HG03457 (cell line): ENCODE data around the gene DXO.
"Not testable (repeated sequence)": the region's sequence is repeated elsewhere in the genome, so short reads cannot be mapped to it uniquely, and the experiment has no call there.

Experiments used
- ATAC-seq: cut with Tn5 transposase; IDR thresholded peaks from one replicate; pipeline ENCODE4 v1.9.1; 2021; ENCODE audit warnings: moderate number of reproducible peaks; ENCODE audit not compliant: unreplicated experiment

The DXO gene

DNA sequence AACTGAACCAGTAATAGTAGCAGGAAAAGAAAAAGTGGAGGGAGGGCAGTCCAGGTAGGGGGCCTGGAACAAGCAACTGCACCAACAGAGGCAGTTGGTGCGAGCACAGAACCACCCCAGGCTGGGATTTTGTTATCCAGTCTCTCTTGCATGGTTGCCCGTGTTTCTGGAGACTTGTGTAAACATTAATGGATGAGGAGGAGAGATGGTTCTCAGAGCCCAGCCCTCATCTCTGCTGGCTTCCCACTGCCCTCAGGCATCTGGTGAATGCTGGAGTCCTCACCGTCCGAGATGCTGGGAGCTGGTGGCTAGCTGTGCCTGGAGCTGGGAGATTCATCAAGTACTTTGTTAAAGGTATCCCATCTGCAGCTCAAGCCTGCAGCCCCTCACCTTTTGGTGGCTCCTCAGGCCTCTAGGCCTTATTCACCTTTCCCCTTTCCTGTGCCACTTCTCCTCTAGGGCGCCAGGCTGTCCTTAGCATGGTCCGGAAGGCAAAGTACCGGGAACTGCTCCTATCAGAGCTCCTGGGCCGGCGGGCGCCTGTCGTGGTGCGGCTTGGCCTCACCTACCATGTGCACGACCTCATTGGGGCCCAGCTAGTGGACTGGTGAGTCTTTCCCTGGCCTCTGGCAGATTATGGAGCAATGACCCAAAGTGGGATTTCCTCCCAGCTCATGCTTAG lies 8.4 kb upstream of the DXO start:
- ATAC-seq, result not testable (repeated sequence)

DNA sequence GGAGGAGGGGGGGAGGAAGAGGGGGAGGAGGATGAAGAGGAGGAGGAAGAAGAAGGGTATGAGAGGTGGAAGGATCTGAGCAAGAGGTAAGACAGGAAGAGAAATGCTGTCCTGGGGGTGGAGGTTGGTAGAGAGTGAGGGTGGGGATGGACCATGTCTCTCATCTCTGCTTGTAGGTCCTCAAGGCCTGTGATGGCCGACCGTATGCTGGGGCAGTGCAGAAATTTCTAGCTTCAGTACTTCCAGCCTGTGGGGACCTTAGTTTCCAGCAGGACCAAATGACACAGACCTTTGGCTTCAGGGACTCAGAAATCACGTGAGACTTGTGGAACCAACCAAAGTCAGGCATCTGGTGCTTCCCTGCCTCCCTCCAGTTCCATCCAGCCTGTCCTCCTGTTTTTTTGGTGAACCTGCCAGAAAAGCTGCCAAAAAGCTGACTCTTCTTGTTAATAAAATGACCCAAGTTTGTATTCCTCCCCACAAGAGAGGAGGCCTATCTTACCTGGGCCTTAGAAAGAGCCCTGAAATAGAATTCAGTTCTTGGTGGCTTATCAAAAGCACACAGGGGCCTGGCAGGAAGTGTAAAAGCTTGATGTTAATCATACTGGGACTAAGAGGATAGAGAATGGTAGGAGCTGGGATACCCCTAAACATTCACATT lies 7.4 kb upstream of the DXO start:
- ATAC-seq, result no peak

DNA sequence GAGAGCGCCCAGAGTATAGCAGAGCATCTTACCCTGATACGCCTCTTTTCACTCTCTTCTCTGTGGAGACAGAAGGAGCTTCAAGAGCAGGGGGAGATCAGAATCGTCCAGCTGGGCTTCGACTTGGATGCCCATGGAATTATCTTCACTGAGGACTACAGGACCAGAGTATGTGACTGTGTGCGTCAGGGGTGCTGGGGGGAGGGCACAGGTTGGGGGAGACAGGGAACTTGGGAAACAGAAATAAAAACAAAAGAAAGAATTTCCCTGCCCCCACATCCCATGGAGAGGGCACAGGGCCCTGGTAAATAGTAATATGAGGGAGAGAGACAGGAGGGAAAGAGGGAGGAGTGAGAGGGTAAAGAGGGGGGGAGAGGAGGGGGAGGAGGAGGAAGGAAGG lies 6.9 kb upstream of the DXO start:
- no peak for ATAC-seq

DNA sequence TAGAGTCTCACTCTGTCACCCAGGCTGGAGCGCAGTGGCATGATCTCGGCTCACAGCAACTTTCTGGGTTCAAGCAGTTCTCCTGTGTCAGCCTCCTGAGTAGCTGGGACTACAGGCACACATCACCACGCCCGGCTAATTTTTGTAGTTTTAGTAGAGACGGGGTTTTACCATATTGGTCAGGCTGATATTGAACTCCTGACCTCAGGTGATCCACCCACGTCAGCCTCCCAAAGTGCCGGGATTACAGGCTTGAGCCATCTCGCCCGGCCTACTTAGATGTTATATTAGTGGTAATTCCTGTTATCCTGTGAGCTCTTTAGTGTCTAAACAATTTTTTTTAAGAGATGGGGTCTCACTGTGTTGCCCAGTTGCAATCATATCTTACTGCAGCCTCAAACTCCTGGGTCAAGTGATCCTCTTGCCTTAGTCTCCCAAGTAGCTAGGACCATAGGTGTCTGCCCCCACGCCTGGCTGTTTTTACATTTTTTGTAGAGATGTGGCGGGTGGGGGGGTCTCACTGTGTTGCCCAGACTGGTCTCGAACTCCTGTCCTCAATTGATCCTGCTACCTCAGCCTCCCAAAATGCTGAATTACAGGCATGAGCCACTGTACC lies 6.0 kb upstream of the DXO start:
- ATAC-seq, result no peak

DNA sequence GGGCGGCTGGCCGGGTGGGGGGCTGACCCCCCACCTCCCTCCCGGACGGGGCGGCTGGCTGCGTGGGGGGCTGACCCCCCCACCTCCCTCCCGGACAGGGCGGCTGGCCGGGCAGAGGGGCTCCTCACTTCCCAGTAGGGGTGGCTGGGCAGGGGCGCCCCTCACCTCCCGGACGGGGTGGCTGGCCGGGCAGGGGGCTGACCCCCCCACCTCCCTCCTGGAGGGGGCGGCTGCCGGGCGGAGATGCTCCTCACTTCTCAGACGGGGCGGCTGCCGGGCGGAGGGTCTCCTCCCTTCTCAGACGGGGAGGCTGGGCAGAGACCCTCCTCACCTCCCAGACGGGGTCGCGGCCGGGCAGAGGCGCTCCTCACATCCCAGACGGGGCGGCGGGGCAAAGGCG lies 4.1 kb upstream of the DXO start:
- ATAC-seq, result not testable (repeated sequence)

DNA sequence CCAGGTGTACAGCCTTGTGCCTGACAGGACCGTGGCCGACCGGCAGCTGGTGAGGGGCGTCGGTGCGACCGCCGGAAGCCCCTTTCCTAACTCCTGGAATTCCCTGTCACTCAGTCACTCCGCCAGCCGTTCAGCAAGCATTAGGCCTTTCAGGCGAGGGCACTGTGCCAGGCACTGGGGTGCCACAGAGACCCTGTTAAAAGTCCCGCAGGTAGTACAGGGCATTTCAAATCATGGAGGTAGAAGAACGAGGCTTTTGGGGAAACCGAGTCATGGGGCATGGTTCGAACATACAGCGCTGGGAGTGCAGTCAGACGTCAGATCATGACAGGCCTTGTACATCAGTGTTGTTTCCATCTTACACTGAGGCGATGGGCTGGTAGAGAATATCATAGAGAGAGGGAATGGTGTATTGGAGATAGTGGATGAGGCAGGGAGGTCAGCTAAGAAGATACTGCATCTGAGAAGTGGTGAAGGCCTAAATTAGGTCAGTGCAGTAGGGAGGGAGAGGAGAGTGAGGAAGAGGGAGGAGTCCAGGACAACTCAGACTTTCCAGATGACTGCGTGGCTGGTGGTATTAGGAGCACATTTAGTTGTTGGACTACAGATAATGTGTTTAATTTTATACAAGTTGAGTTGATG lies 892 bp upstream of the DXO start:
- ATAC-seq, result peak; percentile 2

DNA sequence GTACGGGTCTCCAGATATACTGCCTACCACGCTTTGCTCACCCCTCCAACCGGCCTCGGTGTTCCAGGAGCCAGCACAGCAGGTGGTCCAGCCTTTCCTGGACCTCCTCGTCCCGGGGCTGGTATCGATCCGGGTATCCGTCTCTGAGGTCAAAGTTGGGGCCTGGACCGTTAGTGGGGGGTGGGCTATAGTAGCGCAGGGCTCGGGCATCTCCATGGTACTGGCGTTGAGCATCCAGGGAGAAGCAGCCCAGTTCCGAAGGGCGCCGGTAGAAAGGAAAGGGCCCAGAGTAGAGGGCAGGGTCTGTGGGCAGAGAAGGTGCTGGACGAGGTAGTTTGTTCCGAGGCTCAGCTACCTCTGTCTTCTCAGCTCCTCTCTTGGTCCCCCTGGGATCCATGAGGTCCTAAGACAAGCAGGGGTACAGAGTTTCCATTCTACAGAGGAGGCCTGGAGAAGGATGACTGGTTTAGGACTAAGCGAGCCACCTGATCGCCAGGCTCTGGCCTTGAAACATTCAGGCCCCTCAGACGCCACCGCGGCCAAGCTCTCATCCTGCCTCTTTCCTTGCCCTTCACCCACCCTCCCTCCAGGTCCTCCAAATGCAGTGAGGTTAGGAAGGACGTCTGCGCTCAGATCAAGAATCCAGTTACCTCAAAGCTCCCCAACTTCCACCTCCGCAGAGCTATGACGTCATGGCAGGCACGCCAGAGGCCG lies 502 bp downstream of the DXO start:
- ATAC-seq, result no peak

DNA sequence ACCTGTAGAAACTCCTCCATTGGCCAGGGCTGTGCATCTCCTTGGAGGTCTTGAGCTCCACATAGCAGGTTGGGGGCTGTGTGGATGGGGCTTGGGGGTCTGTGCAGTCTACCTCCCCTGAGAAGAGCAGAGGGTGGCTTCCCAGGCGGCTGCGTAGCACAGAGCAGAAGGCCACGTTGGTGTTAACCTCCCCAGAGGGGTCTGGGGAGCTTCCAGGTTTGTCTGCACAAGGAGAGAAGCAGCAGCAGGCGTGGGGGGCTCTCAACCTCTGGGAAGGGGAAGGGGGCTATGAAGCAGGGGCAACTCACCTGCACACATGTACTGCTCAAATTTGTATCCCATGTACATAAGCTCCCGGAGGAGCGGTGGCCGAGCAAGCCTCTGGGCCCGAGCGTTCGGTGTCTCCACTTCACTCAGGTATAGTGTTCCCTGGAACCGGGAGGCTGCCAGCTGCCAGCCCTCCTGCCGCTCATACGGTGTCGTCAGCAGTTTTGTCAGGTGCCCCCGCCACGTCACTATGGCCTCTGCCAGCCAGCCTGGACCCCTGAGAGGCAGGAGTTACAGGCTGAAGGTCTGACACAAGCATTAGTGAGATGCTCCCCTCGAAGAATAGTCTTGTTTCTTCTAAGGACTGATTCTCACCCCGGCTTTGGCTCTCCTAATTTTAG lies 1.2 kb downstream of the DXO start:
- no peak for ATAC-seq

DNA sequence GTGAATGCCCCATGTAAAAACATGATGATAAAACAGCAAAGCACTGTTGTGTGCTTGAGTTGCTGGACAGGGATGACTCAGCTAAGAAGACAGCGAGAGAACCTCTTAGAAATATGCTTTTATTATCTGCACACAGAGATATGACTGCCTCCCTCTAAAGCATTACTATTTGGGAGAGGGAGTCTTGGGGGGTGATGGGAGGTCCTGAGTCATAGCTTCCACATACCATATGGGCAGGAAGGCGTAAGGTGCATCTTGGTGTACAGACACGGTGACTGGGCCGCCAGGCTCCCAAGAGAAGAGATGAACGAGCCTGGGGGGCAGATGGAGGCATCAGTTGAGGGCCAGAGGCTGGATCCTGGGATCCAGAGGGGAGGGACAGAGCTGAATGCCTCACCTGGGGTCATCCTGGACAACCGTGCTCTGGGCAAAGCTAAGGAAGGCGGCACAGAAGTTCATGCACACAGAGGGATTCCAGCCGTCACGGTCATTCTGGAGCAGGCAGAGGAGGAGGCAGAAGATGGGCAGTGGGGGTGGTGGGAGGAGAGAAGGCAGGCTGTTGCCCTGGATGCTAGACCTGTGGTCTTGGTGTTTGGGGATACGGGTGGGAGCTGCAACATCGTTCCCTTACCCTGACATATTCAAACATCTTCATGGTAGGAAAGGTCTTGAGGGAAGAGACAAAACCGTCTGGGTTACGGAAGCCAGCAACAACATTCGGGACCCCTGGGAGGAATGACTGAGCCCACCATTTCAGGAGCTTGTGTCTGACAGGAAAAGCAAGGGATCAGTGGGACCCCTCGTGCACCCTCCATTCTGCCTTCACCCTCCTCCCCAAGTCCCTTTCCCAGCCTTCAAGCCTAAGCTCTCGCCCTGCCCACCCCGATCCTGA lies 2.0 kb downstream of the DXO start:
- ATAC-seq, result no peak

DNA sequence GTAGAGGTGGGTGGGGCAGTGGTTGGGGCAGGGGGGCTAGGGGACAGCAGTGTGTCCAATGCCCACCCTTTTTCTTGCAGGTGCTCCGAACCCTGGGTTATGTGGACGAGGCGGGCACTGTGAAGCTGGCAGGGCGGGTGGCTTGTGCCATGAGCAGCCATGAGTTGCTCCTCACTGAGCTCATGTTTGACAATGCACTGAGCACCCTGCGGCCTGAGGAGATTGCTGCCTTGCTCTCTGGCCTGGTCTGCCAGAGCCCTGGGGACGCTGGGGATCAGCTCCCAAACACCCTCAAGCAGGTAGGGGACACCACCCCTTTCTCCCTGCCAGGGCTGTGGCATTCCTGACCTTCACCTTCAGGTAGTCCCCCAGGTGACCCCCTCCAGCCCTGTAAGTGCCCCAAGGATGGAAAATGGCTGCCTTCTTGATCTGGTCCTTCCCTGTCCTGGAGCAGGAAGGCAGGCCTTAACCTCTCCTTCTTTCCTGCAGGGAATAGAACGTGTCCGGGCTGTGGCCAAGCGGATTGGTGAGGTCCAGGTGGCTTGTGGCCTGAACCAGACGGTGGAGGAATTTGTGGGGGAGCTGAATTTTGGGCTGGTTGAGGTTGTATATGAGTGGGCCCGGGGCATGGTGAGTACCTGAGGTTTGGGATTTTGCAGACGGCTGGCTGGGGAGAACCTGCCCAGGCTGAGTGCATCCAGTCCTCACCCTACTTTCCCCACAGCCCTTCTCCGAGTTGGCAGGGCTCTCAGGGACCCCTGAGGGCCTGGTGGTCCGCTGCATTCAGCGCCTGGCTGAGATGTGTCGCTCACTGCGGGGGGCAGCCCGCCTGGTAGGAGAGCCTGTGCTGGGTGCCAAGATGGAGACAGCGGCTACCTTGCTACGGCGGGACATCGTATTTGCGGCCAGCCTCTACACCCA lies 2.9 kb downstream of the DXO start:
- ATAC-seq, result no peak

DNA sequence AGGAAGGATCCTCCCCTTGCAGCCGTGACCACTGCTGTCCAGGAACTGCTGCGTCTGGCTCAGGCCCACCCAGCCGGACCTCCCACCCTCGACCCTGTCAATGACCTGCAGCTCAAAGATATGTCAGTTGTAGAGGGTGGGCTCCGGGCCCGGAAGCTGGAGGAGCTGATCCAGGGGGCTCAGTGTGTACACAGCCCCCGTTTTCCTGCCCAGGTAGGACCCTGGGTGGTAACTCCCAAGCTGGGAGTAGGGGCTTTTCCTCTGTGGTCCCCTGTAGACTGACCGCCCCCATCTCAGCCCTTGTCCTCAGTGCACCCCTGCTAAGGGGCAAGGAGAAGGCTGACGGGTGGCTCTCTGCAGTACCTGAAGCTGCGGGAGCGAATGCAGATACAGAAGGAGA lies 3.6 kb downstream of the DXO start:
- ATAC-seq, result no peak

DNA sequence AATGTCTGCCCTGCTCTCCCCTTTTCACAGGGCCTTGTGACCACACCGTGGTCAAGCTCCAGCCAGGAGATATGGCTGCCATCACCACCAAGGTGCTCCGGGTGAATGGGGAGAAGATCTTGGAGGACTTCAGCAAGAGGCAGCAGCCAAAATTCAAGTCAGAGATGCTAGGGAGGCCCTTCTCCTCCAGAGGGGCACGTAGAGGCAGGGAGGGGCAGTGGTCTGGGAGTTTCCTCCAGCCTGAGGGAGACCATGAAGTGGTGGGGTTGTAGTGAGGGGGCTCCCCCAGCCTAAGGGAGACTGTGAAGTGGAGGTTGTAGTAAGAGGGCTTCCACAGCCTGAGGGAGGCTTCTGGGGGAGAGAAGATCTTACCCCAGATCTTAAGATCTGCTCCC lies 4.0 kb downstream of the DXO start:
- ATAC-seq, result no peak

DNA sequence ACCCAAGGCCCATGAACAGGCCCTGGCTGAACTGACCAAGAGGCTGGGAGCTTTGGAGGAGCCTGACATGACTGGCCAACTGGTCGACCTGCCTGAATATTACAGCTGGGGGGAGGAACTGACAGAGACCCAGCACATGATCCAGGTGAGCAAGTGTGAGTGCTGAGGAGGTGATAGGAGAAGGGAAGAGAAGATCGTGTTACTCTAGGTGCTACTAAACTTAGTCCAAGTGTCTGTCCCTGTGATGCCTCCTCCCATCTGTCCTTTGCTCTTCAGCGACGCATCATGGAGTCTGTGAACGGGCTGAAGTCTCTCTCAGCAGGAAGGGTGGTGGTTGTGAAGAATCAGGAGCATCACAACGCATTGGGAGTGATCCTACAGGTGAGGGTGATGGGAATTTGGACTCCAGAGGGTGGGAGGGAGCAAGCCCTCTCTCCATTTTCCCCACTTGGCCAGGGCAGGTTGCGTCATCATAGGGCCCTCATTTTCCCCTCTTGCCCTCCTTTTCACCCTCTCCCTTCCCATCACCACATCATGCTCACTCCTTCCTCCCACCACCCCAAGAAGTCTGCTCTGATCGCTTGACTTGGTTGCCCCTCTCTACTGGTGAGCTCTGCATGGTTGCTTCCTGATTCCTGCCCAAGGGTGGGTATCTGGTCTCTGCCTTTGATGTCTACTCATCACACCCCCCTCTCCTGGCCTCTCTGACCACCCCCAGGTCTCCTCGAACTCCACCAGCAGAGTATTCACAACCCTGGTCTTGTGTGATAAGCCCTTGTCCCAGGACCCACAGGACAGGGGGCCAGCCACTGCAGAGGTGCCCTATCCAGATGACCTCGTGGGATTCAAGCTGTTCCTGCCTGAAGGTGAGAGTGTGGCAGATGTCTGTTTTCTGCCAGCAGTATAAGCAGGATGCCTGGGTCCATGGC lies 4.7 kb downstream of the DXO start:
- ATAC-seq, result no peak

DNA sequence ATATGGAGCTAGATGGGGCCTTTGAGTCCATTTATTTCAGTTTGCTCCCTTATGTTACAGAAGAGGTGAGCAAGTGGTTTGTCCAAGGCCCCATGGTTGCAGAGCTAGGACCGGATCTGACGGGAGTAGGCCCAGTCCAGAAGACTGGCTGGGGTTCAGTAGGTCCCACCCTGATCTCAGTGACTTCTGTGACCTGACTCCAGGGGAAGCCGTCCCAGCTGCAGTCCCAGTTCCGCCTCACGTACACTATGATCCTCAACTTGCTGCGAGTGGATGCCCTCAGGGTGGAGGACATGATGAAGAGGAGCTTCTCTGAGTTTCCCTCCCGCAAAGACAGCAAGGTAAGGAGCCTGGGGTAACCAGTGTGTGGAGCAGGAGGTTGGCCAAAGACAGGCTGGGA lies 5.4 kb downstream of the DXO start:
- no peak for ATAC-seq

DNA sequence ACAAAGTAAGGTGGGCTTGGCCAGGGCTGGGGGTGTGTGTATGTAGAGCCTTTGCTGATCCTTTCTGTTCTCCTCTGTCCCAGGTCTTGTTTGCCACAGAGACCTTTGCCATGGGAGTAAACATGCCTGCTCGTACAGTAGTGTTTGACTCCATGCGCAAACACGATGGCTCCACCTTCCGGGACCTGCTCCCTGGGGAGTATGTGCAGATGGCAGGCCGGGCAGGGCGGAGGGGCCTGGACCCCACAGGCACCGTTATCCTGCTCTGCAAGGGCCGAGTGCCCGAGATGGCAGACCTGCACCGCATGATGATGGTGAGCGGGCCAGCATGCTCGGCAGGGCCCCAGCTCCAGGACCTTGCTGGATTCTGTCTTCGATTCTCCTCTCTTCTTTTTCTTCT lies 6.2 kb downstream of the DXO start:
- no peak for ATAC-seq

DNA sequence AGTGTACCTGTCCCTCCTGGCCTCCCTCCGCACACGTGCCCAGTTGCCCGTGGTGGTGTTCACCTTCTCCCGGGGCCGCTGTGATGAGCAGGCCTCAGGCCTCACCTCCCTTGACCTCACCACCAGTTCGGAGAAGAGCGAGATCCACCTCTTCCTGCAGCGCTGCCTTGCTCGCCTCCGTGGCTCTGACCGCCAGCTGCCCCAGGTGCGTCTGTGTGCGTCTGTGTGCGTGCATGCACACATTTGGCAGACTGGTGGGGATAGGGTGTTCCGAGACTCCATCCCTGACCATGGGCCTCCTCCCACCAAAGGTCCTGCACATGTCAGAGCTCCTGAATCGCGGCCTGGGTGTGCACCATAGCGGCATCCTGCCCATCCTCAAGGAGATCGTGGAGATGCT lies 8.0 kb downstream of the DXO start:
- ATAC-seq, result no peak

DNA sequence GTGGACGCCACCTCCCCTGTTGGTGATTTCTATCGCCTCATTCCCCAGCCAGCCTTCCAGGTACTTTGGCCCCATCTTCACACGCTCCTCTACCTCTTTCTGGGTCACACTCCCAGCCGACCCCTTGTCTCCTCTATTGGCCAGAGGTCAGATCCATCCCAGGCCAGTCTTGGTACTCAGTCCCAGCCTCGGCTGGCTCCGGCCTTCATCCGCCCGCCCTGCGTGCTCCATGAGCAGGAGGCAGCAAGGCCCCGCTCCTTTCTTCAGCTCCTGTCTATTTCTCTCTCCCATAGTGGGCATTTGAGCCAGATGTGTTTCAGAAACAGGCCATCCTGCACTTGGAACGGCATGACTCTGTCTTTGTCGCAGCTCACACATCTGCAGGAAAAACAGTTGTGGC lies 10.3 kb downstream of the DXO start:
- ATAC-seq, result no peak
